ENCODE data around the gene MAT2A.

- TF ChIP-seq CTCF (IDR thresholded peaks at IDR 0.05), result no peak
- peak in 1 of 4 donors; percentile 17 for TF ChIP-seq EP300 (IDR thresholded peaks at IDR 0.05)
Measured at GRCh38 chr2:85578243-85579180, 39.5 kb downstream of the MAT2A start.

All from upper lobe of left lung (tissue), 4 donors.